Measurements from ENCODE around the gene FAM151B. TPM values are rescaled to one million over a fixed set of nuclear protein-coding genes. Genes with fewer than 3 reads are reported as not detected.

FAM151B gene
- total and polyA plus RNA-seq, 2 of the 8 experiments (the other 6 are each of a cell fraction or from before 2014, with no cell fraction given), result 0.62 to 1.1 TPM

GRCh38 chr5:80569086-80569960 is 81.4 kb downstream of the FAM151B start (continued):
- no peak for TF ChIP-seq SRF (IDR thresholded peaks at IDR 0.05; ENCODE audit: low read depth, low read length)
- no peak for TF ChIP-seq RAD21 (IDR thresholded peaks at IDR 0.05 in 1 of 2, conservative IDR thresholded peaks at IDR 0.05 in 1 of 2; ENCODE audit: low read depth in 2 of 2, low read length in 2 of 2)
- no peak; a peak in 1 of 4 replicates for TF ChIP-seq HDAC2 (IDR thresholded peaks at IDR 0.05; ENCODE audit: borderline replicate concordance in 1 of 2, low read depth in 2 of 2, low read length in 2 of 2)
- peak; percentile 77 for TF ChIP-seq EZH2 (IDR thresholded peaks at IDR 0.05; ENCODE audit: low read depth, low read length, severe bottlenecking)
- TF ChIP-seq KDM4A (IDR thresholded peaks at IDR 0.05; ENCODE audit: low read depth, low read length, severe bottlenecking), result peak; percentile 77
- no peak for TF ChIP-seq JUND (IDR thresholded peaks at IDR 0.05; ENCODE audit: low read length)
- TF ChIP-seq YY1 (IDR thresholded peaks at IDR 0.05; ENCODE audit: low read depth, low read length), result no peak
- no peak for TF ChIP-seq HDAC6 (IDR thresholded peaks at IDR 0.05; ENCODE audit: low read depth, low read length)
- TF ChIP-seq CHD7 (IDR thresholded peaks at IDR 0.05; ENCODE audit: insufficient replicate concordance, low read length), result no peak
